Endothelial cell (in vitro differentiated cells): ENCODE results near the gene SLC23A2. TPM values are rescaled to one million over a fixed set of nuclear protein-coding genes. Genes with fewer than 3 reads are reported as not detected.
"Not testable (repeated sequence)": the region's sequence is repeated elsewhere in the genome, so short reads cannot be mapped to it uniquely, and the experiment has no call there.

ENCODE experiments used
- DNase-seq: peaks from one replicate; pipeline ENCODE4 v3.0.0; 2021; ENCODE audit warnings: low spot score
- H3K27ac Mint-ChIP-seq: one replicate; pipeline ENCODE4 v1.8.0; 2021; ENCODE audit warnings: mixed read lengths, inconsistent platforms; ENCODE audit not compliant: unreplicated experiment
- H3K27me3 Mint-ChIP-seq: one replicate; pipeline ENCODE4 v1.8.0; 2021; ENCODE audit warnings: mild to moderate bottlenecking, moderate library complexity, mixed read lengths, inconsistent platforms; ENCODE audit not compliant: unreplicated experiment
- H3K36me3 Mint-ChIP-seq: one replicate; pipeline ENCODE4 v1.8.0; 2021; ENCODE audit warnings: mild to moderate bottlenecking, low read depth, mixed read lengths, inconsistent platforms; ENCODE audit not compliant: unreplicated experiment
- H3K4me1 Mint-ChIP-seq: one replicate; pipeline ENCODE4 v1.8.0; 2021; ENCODE audit warnings: mild to moderate bottlenecking, mixed read lengths, inconsistent platforms; ENCODE audit not compliant: unreplicated experiment
- H3K4me3 Mint-ChIP-seq: one replicate; pipeline ENCODE4 v1.8.0; 2021; ENCODE audit warnings: mild to moderate bottlenecking, mixed read lengths, inconsistent platforms; ENCODE audit not compliant: unreplicated experiment
- H3K9me3 Mint-ChIP-seq: one replicate; pipeline ENCODE4 v1.8.0; 2021; ENCODE audit warnings: mixed read lengths, inconsistent platforms; ENCODE audit not compliant: unreplicated experiment
- CTCF ChIP-seq: fragments of 200-600 bp; sonication (generic); IDR thresholded peaks from one replicate; pipeline ENCODE4 v1.5.0; 2021; ENCODE audit warnings: antibody characterized with exemption; ENCODE audit not compliant: unreplicated experiment
- total RNA-seq: library from RNA; stranded (reverse); fragmentation: NEBNext Ultra II Directional; extraction: Animal tissue kit (Norgen Biotek cat#: 25700); gene quantifications from one replicate; pipeline ENCODE4 v1.2.1, GENCODE V29; 2021; ENCODE audit not compliant: unreplicated experiment

Gene SLC23A2
- total RNA-seq, 1 donor from 2014 or later: 71.3 TPM

DNA sequence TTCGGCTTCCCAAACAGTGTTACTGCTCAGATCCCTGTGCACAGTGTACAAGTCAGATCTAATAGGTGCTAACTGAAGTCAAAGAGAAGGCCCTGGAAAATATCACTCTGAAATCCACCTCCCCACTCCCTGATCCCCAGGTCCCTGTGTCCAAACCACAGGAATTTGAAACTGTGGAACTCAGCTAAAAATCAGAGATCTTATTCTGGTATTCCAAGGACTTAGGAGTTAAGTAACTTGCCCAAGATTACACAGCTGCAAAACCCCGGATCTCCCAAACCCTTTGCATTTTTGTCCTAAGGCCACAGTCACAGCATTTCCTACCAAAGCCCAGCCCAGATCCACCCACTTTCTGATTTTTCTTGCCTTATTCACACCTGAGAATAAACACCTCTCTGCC, 32.3 kb upstream of the SLC23A2 start:
- no peaks in the 10 kb centered on the region for H3K9me3 Mint-ChIP-seq
- H3K36me3 Mint-ChIP-seq: no peaks in the 10 kb centered on the region
- H3K27me3 Mint-ChIP-seq: no peaks in the 10 kb centered on the region
- peaks cover 10% of the 10 kb centered on the region for H3K4me1 Mint-ChIP-seq
- no peak overlapping the region for H3K4me3 Mint-ChIP-seq
- no peak for TF ChIP-seq CTCF
- no peak overlapping the region for H3K27ac Mint-ChIP-seq
- DNase-seq: no peak

GRCh38 chr20:5031701-5032100, 30.4 kb upstream of the SLC23A2 start:
- not testable (repeated sequence) for H3K9me3 Mint-ChIP-seq, H3K4me3 Mint-ChIP-seq, H3K36me3 Mint-ChIP-seq, H3K27ac Mint-ChIP-seq, H3K27me3 Mint-ChIP-seq, DNase-seq, H3K4me1 Mint-ChIP-seq

DNA sequence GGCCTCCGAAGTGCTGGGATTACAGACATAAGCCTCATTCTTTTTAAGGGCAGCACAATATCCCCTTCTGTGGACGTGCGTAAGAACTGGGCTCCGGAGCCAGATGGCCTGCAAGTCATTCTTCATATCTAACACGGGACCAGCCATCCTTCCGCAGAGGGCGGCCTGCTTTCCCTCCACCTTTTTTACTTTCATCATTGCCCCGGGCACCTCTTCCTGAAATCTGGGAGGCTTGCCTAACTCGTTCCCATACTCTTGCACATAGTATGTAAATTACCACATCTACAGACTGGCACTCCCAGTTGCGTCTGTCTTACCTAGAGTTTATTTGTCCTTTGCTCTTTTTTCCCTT, 29.9 kb upstream of the SLC23A2 start:
- no peaks in the 10 kb centered on the region for H3K27me3 Mint-ChIP-seq
- H3K4me3 Mint-ChIP-seq: no peak overlapping the region
- no peaks in the 10 kb centered on the region for H3K36me3 Mint-ChIP-seq
- TF ChIP-seq CTCF: no peak
- DNase-seq: no peak
- no peak overlapping the region for H3K27ac Mint-ChIP-seq
- no peaks in the 10 kb centered on the region for H3K9me3 Mint-ChIP-seq
- peaks cover 10% of the 10 kb centered on the region for H3K4me1 Mint-ChIP-seq

DNA sequence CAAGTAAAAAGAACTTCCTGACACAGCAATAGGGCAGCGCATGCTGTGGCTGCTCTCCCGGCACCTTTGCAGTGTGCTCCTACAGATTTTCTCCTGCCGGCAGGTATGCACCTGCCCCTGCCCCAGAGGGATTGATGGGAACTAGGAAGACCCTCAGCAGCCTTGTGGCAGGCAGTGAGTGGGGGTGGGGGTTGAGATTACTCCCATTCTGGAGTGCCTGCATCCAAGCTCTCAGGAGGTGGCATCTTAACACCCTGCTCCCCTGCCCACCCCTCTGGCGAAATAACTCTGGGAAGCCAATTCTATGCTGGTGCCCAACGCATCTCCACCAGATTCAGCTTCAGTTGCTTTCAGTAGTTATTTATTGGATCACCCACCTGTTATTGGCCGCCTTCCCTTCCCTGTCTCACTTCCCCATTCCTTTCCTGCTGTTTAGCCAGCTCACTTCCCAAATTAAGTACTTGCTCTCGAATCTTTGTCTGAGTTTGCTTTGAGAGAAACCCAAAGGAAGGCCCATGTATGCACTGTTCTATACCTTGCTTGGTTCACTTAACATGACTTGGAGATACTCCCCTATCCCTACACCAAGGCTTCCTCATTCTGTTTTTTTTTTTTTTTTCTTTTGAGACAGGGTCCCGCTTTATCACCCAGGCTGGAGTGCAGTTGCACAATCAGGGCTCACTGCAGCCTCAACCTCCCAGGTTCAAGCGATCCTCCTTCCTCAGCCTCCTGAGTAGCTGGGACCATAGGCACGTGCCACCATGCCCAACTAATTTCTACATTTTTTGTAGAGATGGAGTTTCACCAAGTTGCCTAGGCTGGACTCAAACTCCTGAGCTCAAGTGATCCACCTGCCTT, 29.3 kb upstream of the SLC23A2 start:
- Mint-ChIP-seq H3K4me1 (peaks cover 10% of the 10 kb centered on the region), H3K27me3 (no peaks in the 10 kb centered on the region), H3K36me3 (no peaks in the 10 kb centered on the region), H3K27ac (no peak overlapping the region), H3K4me3 (no peak overlapping the region), H3K9me3 (no peaks in the 10 kb centered on the region)
- TF ChIP-seq CTCF: no peak
- no peak for DNase-seq

- H3K4me1 Mint-ChIP-seq: peaks cover 12% of the 10 kb centered on the region
- not testable (repeated sequence) for H3K36me3 Mint-ChIP-seq, H3K4me3 Mint-ChIP-seq, DNase-seq, H3K27ac Mint-ChIP-seq, H3K9me3 Mint-ChIP-seq, H3K27me3 Mint-ChIP-seq
These were observed 27.1 kb upstream of the SLC23A2 start for GRCh38 chr20:5028258-5029059.

GRCh38 chr20:5024982-5025381, 23.7 kb upstream of the SLC23A2 start:
- TF ChIP-seq CTCF: no peak
- Mint-ChIP-seq H3K36me3 (no peaks in the 10 kb centered on the region), H3K27me3 (peaks cover 2% of the 10 kb centered on the region), H3K27ac (no peak overlapping the region), H3K4me3 (no peak overlapping the region), H3K9me3 (no peaks in the 10 kb centered on the region), H3K4me1 (peaks cover 11% of the 10 kb centered on the region)
- no peak for DNase-seq
